ENCODE measurements around the gene MPHOSPH10.
"Not testable (repeated sequence)": the region's sequence is repeated elsewhere in the genome, so short reads cannot be mapped to it uniquely, and the experiment has no call there.

Gene MPHOSPH10

GRCh38 chr2:71125506-71126294 is 4.7 kb upstream of the MPHOSPH10 start:
- no peak for DNase-seq

GRCh38 chr2:71126957-71127356 is 3.5 kb upstream of the MPHOSPH10 start:
- DNase-seq, result no peak

GRCh38 chr2:71129114-71129901 is 1.1 kb upstream of the MPHOSPH10 start:
- DNase-seq, result no peak

GRCh38 chr2:71129902-71130151 is 607 bp upstream of the MPHOSPH10 start:
- DNase-seq, result peak; percentile 16

GRCh38 chr2:71130905-71131244 is 441 bp downstream of the MPHOSPH10 start:
- DNase-seq, result no peak

GRCh38 chr2:71131387-71132166 is 1.1 kb downstream of the MPHOSPH10 start:
- not testable (repeated sequence) for DNase-seq

GRCh38 chr2:71133603-71134002 is 3.2 kb downstream of the MPHOSPH10 start:
- no peak for DNase-seq

- DNase-seq, result no peak
Observed at GRCh38 chr2:71136174-71136573, 5.7 kb downstream of the MPHOSPH10 start.

- DNase-seq, result no peak
Observed at GRCh38 chr2:71143782-71144181, 13.3 kb downstream of the MPHOSPH10 start.

GRCh38 chr2:71148506-71149063 is 18.2 kb downstream of the MPHOSPH10 start:
- no peak for DNase-seq

GRCh38 chr2:71150082-71150816 is 19.8 kb downstream of the MPHOSPH10 start:
- no peak for DNase-seq

GRCh38 chr2:71151620-71152019 is 21.2 kb downstream of the MPHOSPH10 start:
- DNase-seq, result no peak

GRCh38 chr2:71153585-71154224 is 23.3 kb downstream of the MPHOSPH10 start:
- DNase-seq, result no peak

- DNase-seq, result no peak
Observed at GRCh38 chr2:71154279-71154678, 23.8 kb downstream of the MPHOSPH10 start.

GRCh38 chr2:71154798-71155197 is 24.4 kb downstream of the MPHOSPH10 start:
- no peak for DNase-seq

- no peak for DNase-seq
Observed at GRCh38 chr2:71155846-71156245, 25.4 kb downstream of the MPHOSPH10 start.

- peak; percentile 30 for DNase-seq
Observed at GRCh38 chr2:71156573-71156972, 26.1 kb downstream of the MPHOSPH10 start.

GRCh38 chr2:71157124-71157793 is 26.8 kb downstream of the MPHOSPH10 start:
- no peak for DNase-seq

- DNase-seq, result no peak
Observed at GRCh38 chr2:71166812-71167211, 36.4 kb downstream of the MPHOSPH10 start.

GRCh38 chr2:71173096-71173495 is 42.7 kb downstream of the MPHOSPH10 start:
- no peak for DNase-seq

GRCh38 chr2:71174207-71174606 is 43.8 kb downstream of the MPHOSPH10 start:
- DNase-seq, result no peak

GRCh38 chr2:71178836-71179235 is 48.4 kb downstream of the MPHOSPH10 start:
- not testable (repeated sequence) for DNase-seq

Data from NCI-H226 (cell line).